DOHH2 (cell line): Measurements from ENCODE around the gene MS4A7.

ENCODE experiments used
- H3F3A ChIP-seq: fragments of 200-600 bp; sonication (generic), shearing (Covaris generic); 2 replicates; pipeline ENCODE4 v1.6.0; 2016; ENCODE audit warnings: antibody characterized with exemption, mild to moderate bottlenecking; ENCODE audit not compliant: control insufficient read depth, insufficient read depth
- H3K27ac ChIP-seq: fragments of 200-600 bp; sonication (generic); 2 replicates; pipeline ENCODE4 v1.5.1; 2014; ENCODE audit warnings: low read depth, mild to moderate bottlenecking, low read length, moderate library complexity
- H3K27me3 ChIP-seq: fragments of 200-600 bp; sonication (generic); 2 replicates; pipeline ENCODE4 v1.6.1; 2014; ENCODE audit warnings: mild to moderate bottlenecking, low read length, mixed read lengths; ENCODE audit not compliant: control insufficient read depth
- H3K36me3 ChIP-seq: fragments of 200-600 bp; sonication (generic); 2 replicates; pipeline ENCODE4 v1.6.1; 2014; ENCODE audit warnings: mild to moderate bottlenecking, low read length, moderate library complexity, mixed read lengths; ENCODE audit not compliant: control insufficient read depth
- H3K4me1 ChIP-seq: fragments of 200-600 bp; sonication (generic); 2 replicates; pipeline ENCODE4 v1.6.1; 2014; ENCODE audit warnings: mild to moderate bottlenecking, low read length, mixed read lengths; ENCODE audit not compliant: control insufficient read depth
- H3K4me2 ChIP-seq: fragments of 200-600 bp; sonication (generic); 2 replicates; pipeline ENCODE4 v1.6.0; 2014; ENCODE audit warnings: mild to moderate bottlenecking, low read length, moderate library complexity
- H3K4me3 ChIP-seq: fragments of 200-600 bp; sonication (generic); 2 replicates; pipeline ENCODE4 v1.5.1; 2014; ENCODE audit warnings: mild to moderate bottlenecking, low read length, mixed read lengths
- H3K79me2 ChIP-seq: fragments of 200-600 bp; sonication (generic); 2 replicates; pipeline ENCODE4 v1.6.1; 2014; ENCODE audit warnings: mild to moderate bottlenecking, low read length, mixed read lengths; ENCODE audit not compliant: control insufficient read depth
- H3K9me2 ChIP-seq: fragments of 200-600 bp; sonication (generic); replicated peaks from 2 replicates; pipeline ENCODE4 v1.6.1; 2014; ENCODE audit warnings: mild to moderate bottlenecking, low read length, mixed read lengths; ENCODE audit not compliant: control insufficient read depth
- H3K9me3 ChIP-seq: fragments of 200-600 bp; sonication (generic); 2 replicates; pipeline ENCODE4 v1.6.1; 2014; ENCODE audit warnings: antibody characterized with exemption, low read length, mixed read lengths; ENCODE audit not compliant: control insufficient read depth, insufficient read depth
- H4K20me1 ChIP-seq: fragments of 200-600 bp; sonication (generic); 2 replicates; pipeline ENCODE4 v1.6.0; 2014; ENCODE audit warnings: low read depth, mild to moderate bottlenecking, antibody characterized with exemption, low read length, moderate library complexity; ENCODE audit not compliant: control insufficient read depth, insufficient read depth
- CTCF ChIP-seq: fragments of 200-600 bp; sonication (generic); IDR thresholded peaks from one replicate; pipeline ENCODE4 v1.5.1; 2014; ENCODE audit warnings: antibody characterized with exemption, mild to moderate bottlenecking, low read depth, low read length; ENCODE audit not compliant: poor library complexity, severe bottlenecking
- EZH2phosphoT487 ChIP-seq: fragments of 200-600 bp; sonication (generic); IDR thresholded peaks from 2 replicates; pipeline ENCODE4 v1.6.1; 2017; ENCODE audit warnings: borderline replicate concordance, mild to moderate bottlenecking, antibody characterized with exemption, low read length, moderate library complexity, mixed read lengths

Gene MS4A7

GRCh38 chr11:60429272-60429671 is 50.9 kb downstream of the MS4A7 start, which contains the start of gene MS4A5:
MS4A5 (plus strand) TSS chr11:60429572; CDS start chr11:60429675, 103 bp downstream.
- Histone ChIP-seq H3K27me3 (no peaks in the 10 kb centered on the region), H3K4me3 (no peak within 1 kb of the TSS), H4K20me1 (no peaks in the 10 kb centered on the region), H3K79me2 (no peaks in the 10 kb centered on the region), H3K9me2 (no peaks in the 10 kb centered on the region; the same call in 1 of the 2 replicates), H3K9me3 (no peaks in the 10 kb centered on the region), H3K4me2 (no peak within 1 kb of the TSS), H3F3A (no peaks in the 10 kb centered on the region), H3K27ac (no peak within 1 kb of the TSS), H3K36me3 (no peaks in the 10 kb centered on the region), H3K4me1 (no peaks in the 10 kb centered on the region)
- TF ChIP-seq CTCF (no peak), EZH2phosphoT487 (no peak)

DNA sequence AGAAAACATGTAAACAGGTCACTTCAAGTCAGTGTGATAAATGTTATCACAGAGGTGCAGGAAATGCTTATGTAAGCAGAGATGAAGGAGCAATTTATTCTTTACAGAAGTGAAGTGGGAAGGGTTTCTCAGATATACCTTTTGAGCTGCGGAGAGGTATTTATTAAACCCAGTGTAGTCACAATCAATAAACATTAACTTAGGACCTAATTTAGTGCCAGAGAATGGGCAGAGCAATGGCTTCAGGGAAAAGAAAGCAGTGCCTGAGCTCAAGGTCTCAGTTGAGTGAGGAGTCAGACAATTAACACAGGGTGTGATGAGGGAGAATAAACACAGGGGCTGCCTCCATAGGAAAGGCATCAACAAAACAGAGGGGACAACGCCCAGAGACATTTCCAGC is 52.9 kb downstream of the MS4A7 start:
- Histone ChIP-seq H3K4me1 (no peaks in the 10 kb centered on the region), H3K9me2 (no peaks in the 10 kb centered on the region; the same call in 1 of the 2 replicates), H3K36me3 (no peaks in the 10 kb centered on the region), H3K27ac (no peak overlapping the region), H3K9me3 (no peaks in the 10 kb centered on the region), H3F3A (no peaks in the 10 kb centered on the region), H3K4me2 (no peak overlapping the region), H4K20me1 (no peaks in the 10 kb centered on the region), H3K27me3 (no peaks in the 10 kb centered on the region), H3K4me3 (no peak overlapping the region), H3K79me2 (no peaks in the 10 kb centered on the region)
- TF ChIP-seq CTCF (no peak), EZH2phosphoT487 (no peak)

DNA sequence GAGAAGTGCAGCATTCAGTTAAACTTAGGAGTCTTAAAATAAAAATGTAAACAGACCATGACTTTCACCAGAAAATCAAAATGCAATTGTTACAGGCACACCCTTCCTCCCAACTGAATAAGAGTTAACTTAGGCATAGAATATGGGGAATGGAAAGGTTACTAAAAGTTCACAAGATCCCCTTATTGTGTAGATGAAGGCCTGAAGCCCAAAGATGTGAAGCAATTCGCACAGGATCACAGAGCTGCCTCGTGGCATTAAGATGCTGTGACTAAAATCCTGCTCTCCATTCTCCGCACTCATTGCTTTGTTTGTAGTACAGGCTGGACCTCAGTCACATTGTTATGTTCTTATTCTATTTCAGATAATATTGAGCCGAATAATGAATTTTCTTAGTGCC is 55.1 kb downstream of the MS4A7 start:
- H3K36me3 ChIP-seq = no peaks in the 10 kb centered on the region
- no peaks in the 10 kb centered on the region; the same call in 1 of the 2 replicates for H3K9me2 ChIP-seq
- H3K27ac ChIP-seq = no peak overlapping the region
- H4K20me1 ChIP-seq = no peaks in the 10 kb centered on the region
- no peaks in the 10 kb centered on the region for H3K4me1 ChIP-seq
- TF ChIP-seq EZH2phosphoT487 (no peak), CTCF (no peak)
- no peak overlapping the region for H3K4me3 ChIP-seq
- H3K4me2 ChIP-seq = no peak overlapping the region
- no peaks in the 10 kb centered on the region for H3K79me2 ChIP-seq
- no peaks in the 10 kb centered on the region for H3K27me3 ChIP-seq
- H3K9me3 ChIP-seq = no peaks in the 10 kb centered on the region
- H3F3A ChIP-seq = no peaks in the 10 kb centered on the region
